H1 (cell line): ENCODE results near the gene ACCSL.

Experiments used
- CTCF ChIP-seq, 3 experiments: IDR thresholded peaks; 1 replicate in 2 of 3; 2 replicates in 1 of 3; pipeline versions ENCODE4 v1.5.1 to v1.6.1; 2011; ENCODE audit warnings: low read length in 3 of 3, mild to moderate bottlenecking in 3 of 3, inconsistent platforms in 2 of 3, low read depth in 1 of 3, moderate library complexity in 1 of 3; ENCODE audit not compliant: insufficient read depth in 1 of 3; ENCODE audit errors: control extremely low read depth in 1 of 3
- GTF2F1 ChIP-seq: IDR thresholded peaks from 2 replicates; pipeline ENCODE4 v1.6.1; 2012; ENCODE audit warnings: low read depth, low read length, improper control_type of control experiment, borderline replicate concordance
- HDAC2 ChIP-seq, 2 experiments: fragments of 300-600 bp in 1 of 2; sonication (generic) in 1 of 2; IDR thresholded peaks; 2 replicates each; pipeline ENCODE4 v1.6.1; 2011 to 2012; ENCODE audit warnings: low read depth in 2 of 2, low read length in 2 of 2, mild to moderate bottlenecking in 2 of 2, moderate library complexity in 2 of 2, borderline replicate concordance in 1 of 2, inconsistent platforms in 1 of 2
- KDM5A ChIP-seq: fragments of 200-600 bp; IDR thresholded peaks from 2 replicates; pipeline ENCODE4 v1.7.1; 2012; ENCODE audit warnings: mild to moderate bottlenecking, low read length, inconsistent platforms, mixed read lengths
- NRF1 ChIP-seq: IDR thresholded peaks from 2 replicates; pipeline ENCODE4 v1.6.1; 2011; ENCODE audit warnings: mild to moderate bottlenecking, low read depth, low read length, improper control_type of control experiment
- TF ChIP-seq, protein P1 (sequence below): IDR thresholded peaks from 2 replicates; pipeline ENCODE4 v1.6.1; 2012; ENCODE audit warnings: inconsistent platforms

DNA sequence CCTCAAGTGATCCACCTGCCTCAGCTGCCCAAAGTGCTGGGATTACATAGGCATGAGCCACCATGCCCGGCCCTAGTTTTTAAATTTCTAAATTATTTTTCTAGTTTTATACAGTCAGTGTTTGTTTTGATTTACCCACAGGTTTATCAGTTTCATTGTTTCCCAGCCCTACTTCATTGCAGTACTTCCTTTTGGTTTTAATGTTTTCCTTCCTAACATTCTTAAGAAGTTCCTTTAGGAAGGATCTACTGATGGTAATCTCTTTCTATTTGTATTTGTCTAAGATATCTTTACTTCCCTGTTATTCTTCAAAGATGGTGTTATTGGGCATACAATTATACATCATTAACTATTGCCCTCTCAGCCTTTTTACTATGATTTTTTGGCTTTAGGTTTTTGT, 42.8 kb downstream of the ACCSL start:
- no peak for TF ChIP-seq CTCF (IDR thresholded peaks at IDR 0.05; ENCODE audit: control extremely low read depth in 1 of 3, insufficient read depth in 1 of 3, low read depth in 1 of 3, low read length in 3 of 3)
- TF ChIP-seq KDM5A: no peak
- TF ChIP-seq, protein P1, sequence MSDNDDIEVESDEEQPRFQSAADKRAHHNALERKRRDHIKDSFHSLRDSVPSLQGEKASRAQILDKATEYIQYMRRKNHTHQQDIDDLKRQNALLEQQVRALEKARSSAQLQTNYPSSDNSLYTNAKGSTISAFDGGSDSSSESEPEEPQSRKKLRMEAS: no peak
- no peak for TF ChIP-seq GTF2F1
- TF ChIP-seq NRF1: no peak
- TF ChIP-seq HDAC2 (IDR thresholded peaks at IDR 0.05; ENCODE audit: borderline replicate concordance in 1 of 2, low read depth in 2 of 2, low read length in 2 of 2): no peak
